ENCODE measurements around the gene THSD4.

Gene THSD4

DNA sequence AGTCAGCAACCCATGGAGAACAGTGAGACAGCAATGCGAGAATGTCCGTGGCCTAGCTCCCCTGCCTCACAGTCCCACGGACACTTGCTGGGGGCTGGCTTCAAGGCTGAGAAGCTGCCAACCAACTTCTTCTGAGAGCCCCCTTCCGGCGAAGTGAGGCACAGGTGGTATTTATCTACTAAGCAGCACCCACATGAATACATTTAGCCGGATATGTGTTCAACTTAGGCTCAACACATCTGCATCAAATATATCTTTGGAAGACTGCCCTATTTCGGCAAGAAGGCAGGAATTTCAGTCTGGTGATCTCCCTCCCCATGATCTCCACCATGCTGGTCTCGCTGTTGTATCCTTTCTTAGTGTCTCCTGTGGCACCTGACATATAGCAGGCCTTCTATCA is 354.1 kb downstream of the THSD4 start:
- H3K9ac ChIP-seq (ENCODE audit: low read length in 5 of 5), result no peak overlapping the region
- H3K4me3 ChIP-seq (ENCODE audit: low read depth in 1 of 5, low read length in 5 of 5), result no peak overlapping the region
- H3K36me3 ChIP-seq (ENCODE audit: control insufficient read depth in 5 of 5, insufficient read depth in 5 of 5, low read length in 5 of 5), result no peaks in the 10 kb centered on the region
- H3K4me1 ChIP-seq (ENCODE audit: control insufficient read depth in 5 of 5, insufficient read depth in 5 of 5, low read length in 5 of 5), result peaks cover 4 to 11% (median 9%) of the 10 kb centered on the region in 5 donors
- H3K27me3 ChIP-seq (ENCODE audit: control insufficient read depth in 5 of 5, insufficient read depth in 4 of 5, low read length in 5 of 5), result no peaks in the 10 kb centered on the region
- peaks cover 0 to 4% (median 0%) of the 10 kb centered on the region in 5 donors for H3K9me3 ChIP-seq (ENCODE audit: control insufficient read depth in 5 of 5, low read length in 5 of 5)
- no peak overlapping the region for H3K27ac ChIP-seq (ENCODE audit: low read depth, low read length)

DNA sequence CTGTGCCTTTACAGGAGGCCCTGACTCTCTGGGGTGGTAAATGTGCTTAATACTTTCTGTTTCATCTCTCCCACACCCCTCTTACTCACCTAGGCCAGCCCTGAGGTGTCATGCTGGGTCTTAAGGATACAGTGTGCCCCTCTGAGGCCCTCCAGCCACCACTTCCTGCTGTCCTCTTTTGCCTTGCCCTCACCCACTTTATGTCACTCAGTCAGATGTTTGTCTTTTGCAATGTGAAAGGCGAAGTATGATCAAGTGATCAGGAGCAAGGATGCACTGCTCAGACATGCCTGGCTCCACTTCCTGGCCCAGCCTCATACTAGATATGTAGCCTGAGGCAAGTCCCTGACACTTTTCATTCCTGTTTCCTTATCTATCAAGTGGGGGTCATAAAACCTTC is 356.1 kb downstream of the THSD4 start:
- Histone ChIP-seq H3K9ac (ENCODE audit: low read length in 5 of 5) (no peak overlapping the region), H3K36me3 (ENCODE audit: control insufficient read depth in 5 of 5, insufficient read depth in 5 of 5, low read length in 5 of 5) (no peaks in the 10 kb centered on the region), H3K4me3 (ENCODE audit: low read depth in 1 of 5, low read length in 5 of 5) (no peak overlapping the region), H3K27me3 (ENCODE audit: control insufficient read depth in 5 of 5, insufficient read depth in 4 of 5, low read length in 5 of 5) (no peaks in the 10 kb centered on the region), H3K9me3 (ENCODE audit: control insufficient read depth in 5 of 5, low read length in 5 of 5) (peaks cover 0 to 4% (median 0%) of the 10 kb centered on the region in 5 donors), H3K27ac (ENCODE audit: low read depth, low read length) (no peak overlapping the region), H3K4me1 (ENCODE audit: control insufficient read depth in 5 of 5, insufficient read depth in 5 of 5, low read length in 5 of 5) (peaks cover 4 to 11% (median 9%) of the 10 kb centered on the region in 5 donors)

DNA sequence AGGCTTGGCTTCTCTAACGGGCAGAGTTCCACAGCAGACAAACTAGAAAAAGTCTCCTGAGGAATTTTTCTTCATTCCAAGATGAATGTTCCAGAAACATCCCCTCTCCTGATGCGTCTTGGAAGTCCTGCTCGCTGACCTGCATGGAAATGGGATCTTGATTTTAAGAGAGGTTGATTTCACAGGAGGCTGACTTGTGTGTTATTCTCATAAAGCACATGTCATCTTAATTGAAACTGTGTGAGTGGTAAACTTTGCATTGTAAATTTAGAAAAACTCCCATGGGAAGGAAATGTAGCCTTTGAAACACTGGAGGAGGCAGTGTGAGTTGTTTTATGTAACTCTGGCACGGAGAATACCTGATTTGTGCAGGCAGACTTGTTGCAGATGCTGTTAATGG is 357.3 kb downstream of the THSD4 start:
- H3K9me3 ChIP-seq (ENCODE audit: control insufficient read depth in 5 of 5, low read length in 5 of 5), result peaks cover 0 to 4% (median 0%) of the 10 kb centered on the region in 5 donors
- H3K27ac ChIP-seq (ENCODE audit: low read depth, low read length), result no peak overlapping the region

DNA sequence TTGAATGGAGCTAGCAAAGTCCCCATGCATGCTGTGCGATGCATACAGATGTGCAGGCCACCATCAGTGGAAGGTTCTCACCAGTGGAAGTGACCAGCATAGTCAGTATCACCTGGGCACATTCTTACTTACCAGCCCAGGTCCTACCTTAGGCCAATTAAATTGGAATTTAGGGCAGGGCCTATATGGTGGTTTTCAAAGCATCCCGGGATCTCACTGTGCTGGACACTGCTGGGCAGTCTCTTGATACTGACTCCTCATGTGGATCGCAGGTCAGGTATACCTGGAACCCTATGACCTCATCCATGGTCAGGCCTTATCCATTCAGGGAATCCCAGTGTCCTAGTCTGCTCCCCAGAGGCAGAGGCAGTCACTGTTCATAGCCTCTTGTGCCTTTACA is 358.5 kb downstream of the THSD4 start:
- H3K27me3 ChIP-seq (ENCODE audit: control insufficient read depth in 5 of 5, insufficient read depth in 4 of 5, low read length in 5 of 5), result no peaks in the 10 kb centered on the region
- peaks cover 0 to 3% (median 0%) of the 10 kb centered on the region in 5 donors for H3K9me3 ChIP-seq (ENCODE audit: control insufficient read depth in 5 of 5, low read length in 5 of 5)
- H3K4me1 ChIP-seq (ENCODE audit: control insufficient read depth in 5 of 5, insufficient read depth in 5 of 5, low read length in 5 of 5), result peaks cover 4 to 13% (median 11%) of the 10 kb centered on the region in 5 donors
- no peaks in the 10 kb centered on the region for H3K36me3 ChIP-seq (ENCODE audit: control insufficient read depth in 5 of 5, insufficient read depth in 5 of 5, low read length in 5 of 5)
- no peak overlapping the region for H3K4me3 ChIP-seq (ENCODE audit: low read depth in 1 of 5, low read length in 5 of 5)
- no peak overlapping the region for H3K27ac ChIP-seq (ENCODE audit: low read depth, low read length)
- H3K9ac ChIP-seq (ENCODE audit: low read length in 5 of 5), result no peak overlapping the region

More for the DNA sequence above, 357.3 kb downstream of the THSD4 start:
- no peaks in the 10 kb centered on the region for H3K27me3 ChIP-seq (ENCODE audit: control insufficient read depth in 5 of 5, insufficient read depth in 4 of 5, low read length in 5 of 5)
- no peaks in the 10 kb centered on the region for H3K36me3 ChIP-seq (ENCODE audit: control insufficient read depth in 5 of 5, insufficient read depth in 5 of 5, low read length in 5 of 5)
- no peak overlapping the region for H3K4me3 ChIP-seq (ENCODE audit: low read depth in 1 of 5, low read length in 5 of 5)
- no peak overlapping the region for H3K9ac ChIP-seq (ENCODE audit: low read length in 5 of 5)
- H3K4me1 ChIP-seq (ENCODE audit: control insufficient read depth in 5 of 5, insufficient read depth in 5 of 5, low read length in 5 of 5), result peaks cover 4 to 11% (median 9%) of the 10 kb centered on the region in 5 donors

DNA sequence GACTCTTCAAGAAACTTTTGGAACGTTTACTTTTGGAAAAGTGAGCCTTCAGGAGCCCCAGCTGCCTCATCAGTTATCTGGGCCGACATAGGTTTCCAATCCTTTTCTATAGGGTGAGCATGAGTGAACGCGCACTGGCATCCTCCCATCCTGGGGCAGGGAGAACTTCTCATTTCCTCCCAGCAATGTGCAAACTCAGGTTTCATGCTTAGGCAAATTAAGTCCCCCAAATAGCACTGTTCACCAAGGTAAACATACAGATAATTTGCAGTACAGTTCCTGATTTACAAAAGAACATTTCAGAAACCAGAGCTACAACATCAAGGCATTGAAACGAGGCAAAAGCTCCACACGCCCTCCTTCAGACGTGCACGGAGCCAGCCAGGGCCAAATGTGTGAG is 361.6 kb downstream of the THSD4 start:
- Histone ChIP-seq H3K27ac (ENCODE audit: low read depth, low read length) (no peak overlapping the region), H3K9ac (ENCODE audit: low read length in 5 of 5) (no peak overlapping the region), H3K27me3 (ENCODE audit: control insufficient read depth in 5 of 5, insufficient read depth in 4 of 5, low read length in 5 of 5) (no peaks in the 10 kb centered on the region), H3K4me1 (ENCODE audit: control insufficient read depth in 5 of 5, insufficient read depth in 5 of 5, low read length in 5 of 5) (peaks cover 4 to 13% (median 9%) of the 10 kb centered on the region in 5 donors), H3K9me3 (ENCODE audit: control insufficient read depth in 5 of 5, low read length in 5 of 5) (no peaks in the 10 kb centered on the region), H3K4me3 (ENCODE audit: low read depth in 1 of 5, low read length in 5 of 5) (no peak overlapping the region), H3K36me3 (ENCODE audit: control insufficient read depth in 5 of 5, insufficient read depth in 5 of 5, low read length in 5 of 5) (no peaks in the 10 kb centered on the region)

DNA sequence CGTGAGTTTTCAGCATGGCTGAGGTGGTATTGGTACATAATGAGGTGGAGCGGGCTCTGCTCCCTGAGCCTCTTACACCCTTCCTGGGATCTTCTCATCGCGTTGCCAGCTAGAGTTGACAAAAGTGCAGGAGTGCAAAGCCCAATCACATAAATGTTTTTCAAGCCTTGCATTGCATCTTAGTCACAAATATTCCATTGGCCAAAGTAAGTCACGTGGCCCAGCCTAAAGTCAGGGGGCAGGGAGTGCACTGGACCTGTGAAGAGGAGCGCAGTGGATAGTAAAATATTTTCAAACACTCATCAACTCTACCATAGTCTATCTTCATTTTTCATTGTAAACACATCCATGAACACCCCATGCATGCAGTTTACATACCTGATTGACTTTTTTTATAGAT is 365.3 kb downstream of the THSD4 start:
- Histone ChIP-seq H3K36me3 (ENCODE audit: control insufficient read depth in 5 of 5, insufficient read depth in 5 of 5, low read length in 5 of 5) (no peaks in the 10 kb centered on the region), H3K9me3 (ENCODE audit: control insufficient read depth in 5 of 5, low read length in 5 of 5) (no peaks in the 10 kb centered on the region), H3K27me3 (ENCODE audit: control insufficient read depth in 5 of 5, insufficient read depth in 4 of 5, low read length in 5 of 5) (no peaks in the 10 kb centered on the region), H3K27ac (ENCODE audit: low read depth, low read length) (no peak overlapping the region), H3K9ac (ENCODE audit: low read length in 5 of 5) (no peak overlapping the region), H3K4me1 (ENCODE audit: control insufficient read depth in 5 of 5, insufficient read depth in 5 of 5, low read length in 5 of 5) (peaks cover 0 to 4% (median 0%) of the 10 kb centered on the region in 5 donors), H3K4me3 (ENCODE audit: low read depth in 1 of 5, low read length in 5 of 5) (no peak overlapping the region)

DNA sequence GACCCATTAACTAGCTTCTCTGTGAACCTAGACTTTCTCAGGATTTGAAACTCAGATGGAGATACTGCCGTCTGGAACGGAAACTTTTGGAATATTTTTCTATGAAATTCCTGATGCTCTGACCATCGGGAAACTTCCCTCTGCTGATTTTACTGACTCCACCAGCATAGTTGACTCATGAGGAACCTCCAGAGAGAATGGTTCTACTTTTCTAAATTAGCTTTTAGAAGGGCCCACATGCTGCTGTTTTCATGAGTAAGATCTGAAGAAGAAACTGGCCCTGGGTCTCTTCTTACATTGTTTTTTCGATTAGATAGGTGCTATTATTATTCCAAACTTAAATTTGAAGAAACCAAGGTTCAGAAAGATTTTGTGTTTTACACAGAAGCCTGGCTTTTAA is 368.8 kb downstream of the THSD4 start:
- H3K9me3 ChIP-seq (ENCODE audit: control insufficient read depth in 5 of 5, low read length in 5 of 5), result peaks cover 0 to 3% (median 0%) of the 10 kb centered on the region in 5 donors
- no peaks in the 10 kb centered on the region for H3K36me3 ChIP-seq (ENCODE audit: control insufficient read depth in 5 of 5, insufficient read depth in 5 of 5, low read length in 5 of 5)
- H3K27me3 ChIP-seq (ENCODE audit: control insufficient read depth in 5 of 5, insufficient read depth in 4 of 5, low read length in 5 of 5), result peaks cover 0 to 3% (median 0%) of the 10 kb centered on the region in 5 donors
- H3K4me1 ChIP-seq (ENCODE audit: control insufficient read depth in 5 of 5, insufficient read depth in 5 of 5, low read length in 5 of 5), result peaks cover 0 to 2% (median 0%) of the 10 kb centered on the region in 5 donors
- no peak overlapping the region for H3K9ac ChIP-seq (ENCODE audit: low read length in 5 of 5)
- no peak overlapping the region for H3K27ac ChIP-seq (ENCODE audit: low read depth, low read length)
- no peak overlapping the region for H3K4me3 ChIP-seq (ENCODE audit: low read depth in 1 of 5, low read length in 5 of 5)

DNA sequence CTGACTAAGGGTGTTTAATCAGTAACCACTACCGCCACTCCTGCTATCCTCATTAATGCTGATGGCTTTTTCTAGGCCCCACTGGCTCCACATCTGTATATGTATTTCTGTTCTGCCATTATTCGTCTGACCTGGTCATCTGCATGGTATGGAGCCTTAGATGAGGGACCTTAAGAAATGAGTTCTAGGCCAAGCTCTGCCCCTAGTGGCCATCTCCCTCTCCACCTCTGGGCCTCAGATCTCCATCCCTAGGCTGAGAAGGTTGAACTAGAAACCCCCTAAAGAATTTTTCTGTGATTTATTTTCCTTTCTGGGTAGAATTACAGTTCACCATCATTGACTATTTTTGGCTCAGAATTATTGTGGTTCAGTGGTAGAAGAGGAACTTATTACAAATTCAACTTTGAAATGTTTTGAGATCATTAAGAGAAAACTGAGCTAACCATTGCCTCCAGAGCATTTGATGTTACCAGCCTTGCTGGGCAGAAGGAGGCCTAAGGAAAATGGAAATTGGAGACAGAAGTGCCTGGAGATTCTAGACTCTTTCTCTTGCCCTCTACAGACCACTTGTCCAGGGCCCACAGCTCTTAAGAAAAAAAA is 369.9 kb downstream of the THSD4 start:
- no peak overlapping the region for H3K27ac ChIP-seq (ENCODE audit: low read depth, low read length)
- no peak overlapping the region for H3K4me3 ChIP-seq (ENCODE audit: low read depth in 1 of 5, low read length in 5 of 5)
- no peaks in the 10 kb centered on the region for H3K36me3 ChIP-seq (ENCODE audit: control insufficient read depth in 5 of 5, insufficient read depth in 5 of 5, low read length in 5 of 5)
- no peak overlapping the region for H3K9ac ChIP-seq (ENCODE audit: low read length in 5 of 5)
- peaks cover 0 to 2% (median 0%) of the 10 kb centered on the region in 5 donors for H3K4me1 ChIP-seq (ENCODE audit: control insufficient read depth in 5 of 5, insufficient read depth in 5 of 5, low read length in 5 of 5)
- peaks cover 0 to 3% (median 0%) of the 10 kb centered on the region in 5 donors for H3K9me3 ChIP-seq (ENCODE audit: control insufficient read depth in 5 of 5, low read length in 5 of 5)
- peaks cover 0 to 3% (median 0%) of the 10 kb centered on the region in 5 donors for H3K27me3 ChIP-seq (ENCODE audit: control insufficient read depth in 5 of 5, insufficient read depth in 4 of 5, low read length in 5 of 5)

DNA sequence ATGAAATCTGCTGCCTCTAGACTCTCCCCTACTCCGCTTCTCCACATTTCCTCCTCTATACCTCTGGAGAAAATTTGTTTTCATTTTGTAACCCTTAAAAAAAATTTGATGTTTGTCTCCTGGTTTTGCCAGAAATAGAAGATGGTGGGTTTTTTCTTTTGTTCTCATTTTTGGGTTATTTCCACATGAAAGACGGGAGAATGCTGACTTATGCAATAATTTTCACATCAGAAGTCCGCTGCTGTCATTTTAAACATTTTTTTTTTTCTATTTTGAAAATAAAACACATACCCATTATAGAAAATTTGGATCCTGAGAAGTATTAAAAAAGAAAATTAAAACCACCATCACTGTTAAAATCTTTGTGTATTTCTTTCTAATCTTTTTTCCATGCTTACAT is 374.3 kb downstream of the THSD4 start:
- H3K27ac ChIP-seq (ENCODE audit: low read depth, low read length), result no peak overlapping the region
- H3K27me3 ChIP-seq (ENCODE audit: control insufficient read depth in 5 of 5, insufficient read depth in 4 of 5, low read length in 5 of 5), result peaks cover 0 to 4% (median 0%) of the 10 kb centered on the region in 5 donors
- no peak overlapping the region for H3K4me3 ChIP-seq (ENCODE audit: low read depth in 1 of 5, low read length in 5 of 5)

DNA sequence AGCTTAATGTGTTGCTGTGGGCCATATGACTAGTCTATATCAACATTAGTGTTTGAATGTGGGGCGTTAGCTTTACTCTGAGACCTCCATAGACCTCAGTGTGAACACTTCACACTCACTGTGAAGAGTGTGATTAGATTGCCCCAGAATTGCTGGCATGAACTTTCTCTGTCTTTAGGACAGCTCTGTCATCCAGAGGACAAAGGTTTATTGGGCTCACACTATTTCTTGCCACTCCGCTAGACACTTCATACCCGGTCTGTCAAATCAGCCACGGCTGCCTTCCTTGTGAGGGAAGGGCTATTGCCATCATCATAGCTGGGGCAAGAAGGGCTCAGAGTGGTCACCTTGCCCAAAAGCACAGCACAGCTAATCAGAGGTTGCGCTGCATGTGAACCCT is 378.3 kb downstream of the THSD4 start:
- no peaks in the 10 kb centered on the region for H3K4me1 ChIP-seq (ENCODE audit: control insufficient read depth in 5 of 5, insufficient read depth in 5 of 5, low read length in 5 of 5)
- H3K36me3 ChIP-seq (ENCODE audit: control insufficient read depth in 5 of 5, insufficient read depth in 5 of 5, low read length in 5 of 5), result no peaks in the 10 kb centered on the region
- H3K4me3 ChIP-seq (ENCODE audit: low read depth in 1 of 5, low read length in 5 of 5), result no peak overlapping the region
- H3K27ac ChIP-seq (ENCODE audit: low read depth, low read length), result no peak overlapping the region
- H3K27me3 ChIP-seq (ENCODE audit: control insufficient read depth in 5 of 5, insufficient read depth in 4 of 5, low read length in 5 of 5), result peaks cover 0 to 4% (median 0%) of the 10 kb centered on the region in 5 donors
- no peak overlapping the region for H3K9ac ChIP-seq (ENCODE audit: low read length in 5 of 5)
- H3K9me3 ChIP-seq (ENCODE audit: control insufficient read depth in 5 of 5, low read length in 5 of 5), result no peaks in the 10 kb centered on the region

More for the DNA sequence above, 374.3 kb downstream of the THSD4 start:
- no peak overlapping the region for H3K9ac ChIP-seq (ENCODE audit: low read length in 5 of 5)
- H3K36me3 ChIP-seq (ENCODE audit: control insufficient read depth in 5 of 5, insufficient read depth in 5 of 5, low read length in 5 of 5), result no peaks in the 10 kb centered on the region
- H3K9me3 ChIP-seq (ENCODE audit: control insufficient read depth in 5 of 5, low read length in 5 of 5), result peaks cover 0 to 3% (median 0%) of the 10 kb centered on the region in 5 donors
- H3K4me1 ChIP-seq (ENCODE audit: control insufficient read depth in 5 of 5, insufficient read depth in 5 of 5, low read length in 5 of 5), result peaks cover 0 to 2% (median 0%) of the 10 kb centered on the region in 5 donors
